GM19397 (cell line): Measurements from ENCODE around the gene ATCAY.
"Not testable (repeated sequence)": the region's sequence is repeated elsewhere in the genome, so short reads cannot be mapped to it uniquely, and the experiment has no call there.

Experiments used
- ATAC-seq: cut with Tn5 transposase; IDR thresholded peaks from one replicate; pipeline ENCODE4 v1.9.1; 2021; ENCODE audit warnings: mild to moderate bottlenecking, moderate library complexity; ENCODE audit not compliant: unreplicated experiment

The ATCAY gene

GRCh38 chr19:3945838-3946237 lies 65.4 kb downstream of the ATCAY start:
- no peak for ATAC-seq

DNA sequence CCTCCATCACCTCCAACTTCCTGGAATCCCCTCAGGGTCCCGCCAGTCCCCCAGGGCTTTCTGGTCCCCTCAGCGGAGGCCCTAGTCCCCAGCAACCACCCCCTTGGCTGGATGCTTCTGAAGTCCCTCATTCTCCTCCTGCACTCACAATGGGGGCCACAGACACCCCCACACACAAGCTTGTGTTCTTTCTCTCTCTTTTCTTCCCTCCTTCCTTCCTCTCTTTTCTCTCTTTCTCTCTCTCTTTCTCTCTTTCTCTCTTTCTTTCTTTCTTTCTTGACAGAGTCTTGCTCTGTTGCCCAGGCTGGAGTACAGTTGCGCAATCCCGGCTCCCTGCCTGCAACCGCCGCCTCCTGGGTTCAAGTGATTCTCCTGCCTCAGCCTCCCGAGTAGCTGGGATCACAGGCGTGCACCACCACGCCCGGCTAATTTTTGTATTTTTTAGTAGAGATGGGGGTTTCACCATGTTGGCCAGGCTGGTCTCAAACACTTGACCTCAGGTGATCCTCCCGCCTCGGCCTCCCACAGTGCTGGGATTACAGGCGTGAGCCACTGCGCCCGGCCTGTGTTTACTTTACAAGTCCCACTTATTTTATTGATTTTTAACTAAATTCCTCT lies 66.9 kb downstream of the ATCAY start:
- not testable (repeated sequence) for ATAC-seq

DNA sequence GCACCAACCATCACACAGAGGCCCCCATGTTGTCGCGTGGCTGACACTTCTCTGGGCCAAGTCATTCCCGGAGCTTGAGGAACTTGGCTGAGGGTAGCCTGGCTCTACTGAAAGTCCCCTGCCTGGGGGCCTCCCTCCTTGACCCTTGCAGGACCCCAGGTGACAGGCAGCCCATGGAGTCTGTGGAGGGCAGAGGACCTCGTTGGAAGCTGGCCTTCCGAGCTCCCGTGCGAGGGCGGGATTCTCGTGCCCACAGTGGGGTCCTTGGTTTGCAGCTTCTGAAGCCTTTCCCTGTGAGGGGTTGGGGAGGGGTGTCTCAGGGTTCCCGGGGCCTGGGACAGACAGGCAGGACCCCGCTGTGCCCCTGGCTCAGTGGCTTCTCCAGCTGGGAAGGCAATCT lies 68.8 kb downstream of the ATCAY start:
- no peak for ATAC-seq

DNA sequence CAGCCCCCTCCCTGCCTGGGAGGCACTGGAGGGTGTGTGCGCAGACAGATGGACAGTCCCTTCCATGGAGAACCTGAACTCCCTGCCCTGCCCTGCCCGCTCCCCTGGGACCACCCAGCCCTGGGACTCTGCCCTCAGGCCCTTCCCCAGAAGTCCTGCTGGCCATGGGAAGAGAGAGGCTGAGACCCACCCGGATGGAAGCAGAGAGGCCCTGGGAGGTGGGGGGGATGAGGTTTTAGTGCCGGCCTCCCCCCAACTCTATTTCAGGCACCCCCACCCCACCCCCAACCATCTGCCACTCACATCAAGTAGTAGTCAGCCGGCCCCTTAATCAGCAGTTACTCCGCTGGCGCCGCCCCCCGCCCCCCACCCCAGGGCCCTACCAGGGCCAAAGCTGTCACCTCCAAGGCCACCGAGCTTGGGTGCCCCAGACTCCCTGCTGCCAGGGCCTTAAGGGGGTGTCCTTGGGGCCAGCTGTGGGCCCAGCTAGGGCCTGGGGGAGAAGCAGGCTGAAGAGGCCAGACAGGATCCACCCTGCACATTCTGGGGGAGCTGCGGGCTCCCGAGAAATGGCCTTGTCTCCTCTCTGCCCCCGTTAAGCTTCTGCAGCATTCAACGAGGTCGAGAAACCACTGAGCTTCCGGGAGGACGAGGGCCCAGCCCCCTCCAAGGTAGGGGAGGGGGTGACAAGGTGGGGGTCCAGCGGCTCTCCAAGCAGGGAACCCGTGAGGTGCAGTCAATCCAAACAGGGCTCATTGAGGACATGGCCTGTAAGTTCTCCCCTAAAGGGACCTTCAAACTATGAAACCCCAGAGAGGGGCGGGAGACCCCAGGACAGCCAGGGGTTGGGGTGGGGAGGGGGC lies 69.7 kb downstream of the ATCAY start:
- ATAC-seq = no peak

GRCh38 chr19:3950871-3951861 lies 70.7 kb downstream of the ATCAY start:
- no peak for ATAC-seq

DNA sequence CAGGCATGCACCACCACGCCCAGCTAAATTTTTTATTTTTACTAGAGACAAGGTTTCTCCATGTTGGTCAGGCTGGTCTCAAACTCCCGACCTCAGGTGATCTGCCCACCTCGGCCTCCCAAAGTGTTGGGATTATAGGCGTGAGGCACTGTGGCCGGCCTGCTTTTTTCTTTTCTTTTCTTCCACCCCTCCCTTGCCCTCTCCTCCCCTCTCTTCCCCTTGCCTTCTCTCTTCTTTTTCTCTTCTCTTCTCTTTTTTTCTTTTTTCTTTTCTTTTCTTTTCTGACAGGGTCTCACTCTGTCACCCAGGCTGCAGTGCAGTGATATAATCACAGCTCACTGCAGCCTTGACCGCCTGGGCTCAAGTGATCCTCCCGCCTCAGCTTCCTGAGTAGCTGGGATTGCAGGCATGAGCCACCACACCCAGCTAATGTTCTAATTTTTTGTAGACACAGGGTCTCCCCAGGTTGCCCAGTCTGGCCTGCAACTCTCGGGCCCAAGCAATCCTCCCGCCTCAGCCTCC lies 72.3 kb downstream of the ATCAY start:
- ATAC-seq = not testable (repeated sequence)

GRCh38 chr19:3954107-3954506 lies 73.6 kb downstream of the ATCAY start:
- no peak for ATAC-seq

- ATAC-seq = not testable (repeated sequence)
Observed at GRCh38 chr19:3955276-3955675, 74.8 kb downstream of the ATCAY start.

DNA sequence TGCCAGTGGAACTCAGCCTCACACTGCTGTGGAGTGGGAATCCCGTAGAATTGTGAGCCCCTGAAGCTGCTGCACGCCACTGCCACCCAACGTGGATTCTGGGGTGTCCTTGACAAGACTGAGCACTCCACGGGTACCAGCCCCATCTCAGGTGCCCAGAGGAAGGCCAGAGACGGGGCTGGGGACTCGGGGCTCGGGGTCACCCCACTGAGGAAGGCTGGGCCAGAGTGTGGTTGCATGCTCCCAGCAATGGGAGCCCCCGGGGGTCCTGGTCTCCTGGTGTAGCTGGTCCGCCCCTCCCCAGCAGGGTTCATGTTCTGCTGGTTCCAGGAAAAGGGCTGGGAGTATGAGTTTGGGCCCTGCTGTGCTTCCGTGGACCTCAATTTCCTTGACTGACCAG lies 75.2 kb downstream of the ATCAY start:
- ATAC-seq = no peak

DNA sequence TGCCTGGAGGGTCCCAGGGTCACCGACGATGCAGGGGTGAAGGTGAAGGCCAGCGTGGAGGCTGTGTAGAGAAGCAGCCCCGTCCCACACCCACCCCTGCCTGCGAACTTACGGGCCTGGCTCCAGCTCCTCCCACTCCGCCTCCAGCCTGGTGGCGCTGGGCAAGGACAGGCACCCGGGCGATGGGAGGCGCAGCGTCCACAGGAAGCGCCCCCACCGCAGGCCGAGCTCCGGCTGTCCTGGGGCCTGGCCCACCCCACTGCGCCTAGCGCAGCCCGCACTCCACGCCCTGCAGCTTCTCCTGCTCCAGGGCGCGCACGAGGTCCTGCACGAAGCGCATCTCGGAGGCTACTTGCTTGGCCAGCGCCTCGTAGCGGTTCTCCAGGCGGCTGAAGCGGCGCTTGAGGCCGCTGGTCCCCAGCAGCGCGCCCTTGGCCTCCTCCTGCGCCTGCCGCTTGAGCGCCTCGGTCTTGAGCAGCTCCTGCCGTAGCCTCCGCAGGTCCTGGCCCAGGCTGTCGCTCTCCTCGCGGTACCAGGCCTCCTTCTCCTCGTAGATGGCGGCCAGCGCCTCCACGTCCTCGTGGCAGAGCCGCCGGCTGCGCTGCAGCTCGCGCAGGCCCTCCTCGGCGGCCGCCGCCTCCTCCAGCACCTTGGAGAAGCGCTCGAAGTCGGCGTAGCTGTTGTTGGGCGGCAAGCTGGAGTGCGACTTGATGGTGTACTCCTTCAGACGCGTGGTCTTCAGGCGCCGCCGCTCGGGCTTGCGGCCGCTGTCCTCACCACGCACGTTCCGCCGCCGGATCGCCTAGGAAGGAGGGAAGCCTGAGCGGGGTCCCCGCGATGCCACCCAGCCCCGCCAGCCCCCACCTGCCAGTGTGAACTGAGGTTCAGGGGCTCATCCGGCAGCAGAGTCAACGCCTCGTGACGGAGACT lies 78.6 kb downstream of the ATCAY start:
- ATAC-seq = no peak

DNA sequence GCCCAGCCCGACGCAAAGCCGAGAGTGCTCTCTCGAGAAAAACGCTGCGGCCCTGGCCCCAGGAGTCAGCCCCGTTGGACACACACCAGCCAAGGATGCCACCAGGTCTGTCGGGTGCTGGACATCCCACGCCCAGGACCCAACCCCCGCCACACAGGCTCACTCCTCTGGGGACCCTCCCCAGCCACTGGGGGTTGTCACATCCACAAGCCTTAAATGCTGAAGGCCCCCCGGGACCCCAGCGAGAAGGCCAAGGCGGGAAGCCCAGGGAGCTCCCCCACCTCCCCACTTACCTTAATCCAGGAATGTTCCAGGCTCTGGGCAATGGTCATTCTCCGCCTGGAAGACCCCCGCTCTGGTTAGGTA lies 79.3 kb downstream of the ATCAY start:
- ATAC-seq = no peak

GRCh38 chr19:3961007-3961406 lies 80.5 kb downstream of the ATCAY start:
- ATAC-seq = no peak

DNA sequence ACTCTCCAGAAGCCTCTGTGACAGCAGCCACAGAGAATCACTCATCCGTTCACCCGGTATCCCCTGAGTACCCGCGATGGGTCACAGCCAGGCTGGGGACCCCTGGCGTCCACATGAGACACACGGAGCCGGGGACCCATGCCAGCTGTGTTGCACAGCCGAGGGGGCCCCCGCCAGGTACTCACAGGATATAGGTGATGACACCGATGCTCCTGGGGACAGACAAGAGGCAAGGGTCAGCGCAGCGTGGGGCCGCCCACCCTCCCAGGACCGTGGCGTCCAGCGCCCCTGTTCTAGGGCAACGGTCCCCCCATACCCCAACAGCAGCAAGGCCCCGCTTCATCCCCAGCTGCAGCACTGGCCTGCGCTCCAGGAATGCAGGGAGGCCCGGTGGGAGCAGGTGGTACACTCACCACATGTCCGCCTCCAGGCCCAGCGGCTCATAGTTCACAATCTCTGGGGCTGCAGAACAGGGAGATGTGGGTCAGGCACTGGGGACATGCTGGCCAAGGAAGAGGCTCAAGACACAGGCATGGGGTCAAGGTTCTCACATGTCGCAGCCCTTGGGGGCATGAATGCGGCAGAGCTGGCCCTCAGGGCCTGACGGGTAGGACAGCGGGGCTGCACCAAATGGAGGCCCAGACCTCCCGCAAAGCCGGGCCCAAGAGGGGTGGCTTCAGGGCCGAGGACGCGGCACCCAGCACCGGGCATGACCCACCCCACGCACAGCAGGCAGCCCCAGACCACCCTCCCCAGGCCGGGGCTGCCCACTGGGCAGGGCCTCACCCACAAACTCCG lies 83.2 kb downstream of the ATCAY start:
- no peak for ATAC-seq

DNA sequence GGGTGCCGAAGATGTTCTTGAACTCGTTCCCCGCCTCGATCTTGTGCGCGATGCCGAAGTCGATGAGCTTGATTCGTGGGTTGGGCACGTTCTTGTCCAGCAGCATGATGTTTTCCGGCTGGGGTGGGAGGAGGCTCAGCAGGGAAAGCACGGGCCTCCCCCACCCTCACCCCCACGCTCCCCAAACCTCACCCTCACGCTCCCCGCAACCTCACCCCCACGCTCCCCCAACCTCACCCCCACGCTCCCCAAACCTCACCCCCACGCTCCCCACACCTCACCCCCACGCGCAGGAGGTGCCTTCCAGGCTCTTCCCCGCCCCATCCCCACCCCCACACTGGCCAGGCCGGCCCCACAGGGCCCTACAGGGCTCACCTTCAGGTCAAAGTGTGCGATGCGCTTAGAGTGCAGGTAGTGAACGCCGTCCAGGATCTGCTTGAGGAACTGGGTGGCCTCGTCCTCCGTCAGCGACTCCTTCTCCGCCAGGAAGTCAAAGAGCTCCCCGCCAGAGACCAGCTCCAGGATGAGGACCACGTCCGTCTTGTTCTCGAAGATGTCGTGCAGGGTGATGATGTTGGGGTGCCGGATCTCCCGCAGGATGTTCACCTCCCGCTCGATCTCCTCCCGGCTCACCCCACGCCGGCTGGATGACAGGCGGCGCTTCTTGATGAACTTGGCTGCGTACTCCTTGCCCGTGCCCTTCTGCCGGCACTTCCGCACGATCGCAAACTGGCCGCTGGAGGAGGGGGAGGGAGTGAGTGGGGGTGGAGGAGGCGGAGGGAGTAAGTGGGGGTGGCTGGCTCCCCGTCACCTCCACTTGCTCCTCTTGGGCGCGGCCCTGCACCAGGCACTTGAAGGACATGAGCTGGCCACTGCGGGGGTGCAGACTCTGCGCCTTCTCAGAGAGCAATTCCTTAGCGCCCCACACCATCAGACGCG lies 84.0 kb downstream of the ATCAY start:
- ATAC-seq = no peak

DNA sequence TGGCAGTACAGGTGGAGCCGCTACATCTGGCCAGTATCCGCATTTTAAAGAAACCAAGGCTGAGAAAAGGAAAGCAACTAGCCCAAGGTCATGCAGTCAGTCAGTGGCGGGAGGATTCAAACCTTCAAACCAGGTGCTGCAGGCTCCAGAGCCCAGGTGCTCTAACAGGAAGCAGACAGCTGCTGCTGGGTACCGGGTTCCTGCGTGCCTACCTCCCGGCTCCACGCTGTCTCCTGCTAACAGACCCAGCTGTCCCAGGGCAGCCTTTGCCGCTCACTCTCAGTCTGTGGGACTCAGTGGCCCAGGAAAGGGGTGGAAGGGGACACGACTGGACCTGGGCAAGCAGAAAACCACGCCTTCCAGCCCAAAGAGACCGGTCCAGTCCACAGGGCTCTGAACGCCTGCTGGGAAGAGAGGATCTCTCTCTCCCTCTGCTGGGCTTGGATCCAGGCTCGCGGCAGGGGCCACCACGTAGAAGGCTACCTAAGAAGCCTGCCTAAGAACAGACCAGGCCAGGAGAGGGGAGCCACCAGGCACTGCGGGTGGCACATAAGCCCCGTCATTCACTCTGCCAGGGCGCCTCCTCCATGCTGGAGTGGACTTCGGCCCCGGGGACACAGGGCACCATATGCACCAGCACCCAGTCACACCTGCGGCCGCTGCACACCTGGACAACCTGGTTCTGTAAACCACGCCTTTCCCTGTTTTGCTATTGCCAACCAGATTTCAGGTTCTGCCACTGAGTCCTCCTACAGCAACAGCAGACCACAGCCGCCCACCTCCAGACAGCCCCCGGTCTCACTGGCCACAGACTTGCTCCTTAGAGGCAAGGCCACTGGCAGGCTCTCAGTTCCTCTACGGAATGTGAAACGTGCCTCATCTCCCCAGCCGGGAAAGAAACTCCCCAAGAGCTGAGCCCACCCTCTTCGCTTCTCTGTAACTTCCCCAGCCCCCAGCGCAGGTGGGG lies 85.8 kb downstream of the ATCAY start:
- no peak for ATAC-seq

DNA sequence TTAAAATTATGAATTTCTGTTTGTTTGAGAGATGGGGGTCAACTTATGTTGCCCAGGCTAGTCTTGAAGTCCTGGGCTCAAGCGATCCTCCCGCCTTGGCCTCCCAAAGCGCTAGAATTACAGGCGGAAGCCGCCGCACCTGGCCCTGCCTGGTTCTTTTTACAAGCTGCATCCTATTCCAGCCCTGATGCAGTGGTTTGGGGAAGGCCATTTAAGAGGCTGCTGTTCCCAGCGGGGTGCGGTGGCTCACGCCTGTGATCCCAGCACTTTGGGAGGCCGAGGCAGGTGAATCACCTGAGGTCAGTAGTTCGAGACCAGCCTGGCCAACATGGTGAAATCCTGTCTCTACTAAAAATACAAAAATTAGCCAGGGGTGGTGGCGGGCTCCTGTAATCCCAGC lies 87.5 kb downstream of the ATCAY start:
- not testable (repeated sequence) for ATAC-seq
